Measurements from ENCODE around the gene ZDHHC14. TPM values are rescaled to one million over a fixed set of nuclear protein-coding genes. Genes with fewer than 3 reads are reported as not detected.

ZDHHC14 gene
- total RNA-seq, 1 donor from 2014 or later = 9.3 TPM

GRCh38 chr6:157410045-157410444, 29.1 kb downstream of the ZDHHC14 start:
- H3K36me3 ChIP-seq = no peaks in the 10 kb centered on the region
- no peaks in the 10 kb centered on the region for H3K9me3 ChIP-seq
- no peak overlapping the region for H3K27ac ChIP-seq
- H3K4me3 ChIP-seq = no peak overlapping the region
- intact Hi-C loops (cut with DNase I) = no loop called here
- no peaks in the 10 kb centered on the region for H3K4me1 ChIP-seq
- H3K27me3 ChIP-seq (ENCODE audit: low read depth) = no peaks in the 10 kb centered on the region
- ATAC-seq (no peak), DNase-seq (no peak)
- no peak for TF ChIP-seq CTCF (IDR thresholded peaks at IDR 0.05)

GRCh38 chr6:157411368-157411767, 30.4 kb downstream of the ZDHHC14 start:
- intact Hi-C loops (cut with DNase I) = no loop called here
- Histone ChIP-seq H3K27ac (no peak overlapping the region), H3K36me3 (no peaks in the 10 kb centered on the region), H3K4me1 (no peaks in the 10 kb centered on the region), H3K9me3 (no peaks in the 10 kb centered on the region), H3K4me3 (no peak overlapping the region), H3K27me3 (ENCODE audit: low read depth) (no peaks in the 10 kb centered on the region)
- DNase-seq (no peak), ATAC-seq (no peak)
- no peak for TF ChIP-seq CTCF (IDR thresholded peaks at IDR 0.05)

- intact Hi-C loops (cut with DNase I) = no loop called here
- no peaks in the 10 kb centered on the region for H3K4me1 ChIP-seq
- no peaks in the 10 kb centered on the region for H3K27me3 ChIP-seq (ENCODE audit: low read depth)
- no peaks in the 10 kb centered on the region for H3K36me3 ChIP-seq
- no peaks in the 10 kb centered on the region for H3K9me3 ChIP-seq
- H3K4me3 ChIP-seq = no peak overlapping the region
- ATAC-seq (no peak), DNase-seq (no peak)
- no peak for TF ChIP-seq CTCF (IDR thresholded peaks at IDR 0.05)
- H3K27ac ChIP-seq = no peak overlapping the region
These were observed 31.8 kb downstream of the ZDHHC14 start for GRCh38 chr6:157412791-157413190.

GRCh38 chr6:157420497-157420896, 39.5 kb downstream of the ZDHHC14 start:
- Histone ChIP-seq H3K4me1 (no peaks in the 10 kb centered on the region), H3K36me3 (no peaks in the 10 kb centered on the region), H3K9me3 (no peaks in the 10 kb centered on the region), H3K27me3 (ENCODE audit: low read depth) (no peaks in the 10 kb centered on the region), H3K27ac (no peak overlapping the region), H3K4me3 (no peak overlapping the region)
- ATAC-seq (no peak), DNase-seq (no peak)
- intact Hi-C loops (cut with DNase I) = no loop called here
- no peak for TF ChIP-seq CTCF (IDR thresholded peaks at IDR 0.05)

- ATAC-seq (no peak), DNase-seq (no peak)
- Histone ChIP-seq H3K4me1 (no peaks in the 10 kb centered on the region), H3K27me3 (ENCODE audit: low read depth) (no peaks in the 10 kb centered on the region), H3K9me3 (no peaks in the 10 kb centered on the region), H3K27ac (no peak overlapping the region), H3K4me3 (no peak overlapping the region), H3K36me3 (no peaks in the 10 kb centered on the region)
- intact Hi-C loops (cut with DNase I) = no loop called here
- TF ChIP-seq CTCF (IDR thresholded peaks at IDR 0.05) = no peak
These were observed 43.6 kb downstream of the ZDHHC14 start for GRCh38 chr6:157424491-157425020.

GRCh38 chr6:157427969-157428368, 47.0 kb downstream of the ZDHHC14 start:
- no peak overlapping the region for H3K27ac ChIP-seq
- H3K27me3 ChIP-seq (ENCODE audit: low read depth) = no peaks in the 10 kb centered on the region
- DNase-seq (no peak), ATAC-seq (no peak)
- no peak overlapping the region for H3K4me3 ChIP-seq
- no peaks in the 10 kb centered on the region for H3K36me3 ChIP-seq
- no peaks in the 10 kb centered on the region for H3K9me3 ChIP-seq
- intact Hi-C loops (cut with DNase I) = no loop called here
- no peaks in the 10 kb centered on the region for H3K4me1 ChIP-seq
- no peak for TF ChIP-seq CTCF (IDR thresholded peaks at IDR 0.05)
